ENCODE results near the gene PHF21B.

GRCh38 chr22:44928711-44929358, 81.0 kb downstream of the PHF21B start:
- TF ChIP-seq EZH2phosphoT487 (IDR thresholded peaks at IDR 0.05; ENCODE audit: unreplicated experiment) (no peak), POLR2AphosphoS5 (IDR thresholded peaks at IDR 0.05; ENCODE audit: low read depth) (no peak), CTCF (conservative IDR thresholded peaks at IDR 0.05; ENCODE audit: low read depth in 2 of 2) (no peak), EZH2 (IDR thresholded peaks at IDR 0.05; ENCODE audit: low read depth, unreplicated experiment) (no peak), STAT1 (IDR thresholded peaks at IDR 0.05; ENCODE audit: unreplicated experiment) (no peak), ZNF462 (CRISPR knock-in tag; IDR thresholded peaks at IDR 0.05) (no peak), CREB1 (CRISPR knock-in tag; IDR thresholded peaks at IDR 0.05; ENCODE audit: low read depth) (no peak)
